GM23338 (cell line): ENCODE measurements around the gene CYFIP1. TPM values are rescaled to one million over a fixed set of nuclear protein-coding genes. Genes with fewer than 3 reads are reported as not detected.

ENCODE experiments used
- ATAC-seq: fragments of 200-7000 bp; cut with Tn5 transposase; 3 replicates; pipeline ENCODE4 v1.9.1; 2020
- DNase-seq: peaks from one replicate; pipeline ENCODE4 v3.0.0-alpha.2; 2015; ENCODE audit warnings: low spot score
- H2AFZ ChIP-seq: fragments of 200-600 bp; sonication (generic); 2 replicates; pipeline ENCODE4 v1.8.0; 2016; ENCODE audit warnings: antibody characterized with exemption, mild to moderate bottlenecking, moderate library complexity
- H3F3A ChIP-seq: fragments of 200-600 bp; sonication (generic); replicated peaks from 2 replicates; pipeline ENCODE4 v1.8.0; 2017; ENCODE audit warnings: antibody characterized with exemption, mixed run types, low read depth
- H3K27ac ChIP-seq: fragments of 200-600 bp; sonication (generic); 2 replicates; pipeline ENCODE4 v1.6.1; 2016; ENCODE audit warnings: low read depth
- H3K27me3 ChIP-seq: fragments of 200-600 bp; sonication (generic); 2 replicates; pipeline ENCODE4 v1.8.0; 2016; ENCODE audit warnings: mild to moderate bottlenecking, mixed run types, moderate library complexity; ENCODE audit not compliant: insufficient read depth
- H3K36me3 ChIP-seq: fragments of 200-600 bp; sonication (generic); 2 replicates; pipeline ENCODE4 v1.8.0; 2016; ENCODE audit warnings: mild to moderate bottlenecking; ENCODE audit not compliant: insufficient read depth
- H3K4me1 ChIP-seq: fragments of 200-600 bp; sonication (generic); 2 replicates; pipeline ENCODE4 v1.8.0; 2016; ENCODE audit warnings: mild to moderate bottlenecking, moderate library complexity; ENCODE audit not compliant: insufficient read depth
- H3K4me2 ChIP-seq: fragments of 200-600 bp; sonication (generic); 2 replicates; pipeline ENCODE4 v1.7.1; 2017; ENCODE audit warnings: mixed run types
- H3K4me3 ChIP-seq: fragments of 200-600 bp; sonication (generic); 2 replicates; pipeline ENCODE4 v1.6.1; 2016; ENCODE audit warnings: mixed run types
- H3K79me2 ChIP-seq: fragments of 200-600 bp; sonication (generic); replicated peaks from 2 replicates; pipeline ENCODE4 v1.8.0; 2017; ENCODE audit warnings: mild to moderate bottlenecking; ENCODE audit not compliant: insufficient read depth
- H3K9me2 ChIP-seq: fragments of 200-600 bp; sonication (generic); 2 replicates; pipeline ENCODE4 v1.8.0; 2017; ENCODE audit not compliant: insufficient read depth
- H4K20me1 ChIP-seq: fragments of 200-600 bp; sonication (generic); replicated peaks from 2 replicates; pipeline ENCODE4 v1.8.0; 2017; ENCODE audit warnings: mild to moderate bottlenecking; ENCODE audit not compliant: insufficient read depth
- H3K27ac Mint-ChIP-seq: 2 replicates; pipeline ENCODE4 v1.8.0; 2020; ENCODE audit warnings: inconsistent platforms, mild to moderate bottlenecking, moderate library complexity, mixed read lengths
- H3K27me3 Mint-ChIP-seq: 3 replicates; pipeline ENCODE4 v1.8.0; 2022; ENCODE audit warnings: low read depth, mild to moderate bottlenecking, moderate library complexity, mixed read lengths, inconsistent platforms; ENCODE audit not compliant: insufficient read depth, poor library complexity
- H3K36me3 Mint-ChIP-seq: 3 replicates; pipeline ENCODE4 v1.8.0; 2021; ENCODE audit warnings: low read depth, mild to moderate bottlenecking, inconsistent platforms, moderate library complexity, mixed read lengths
- H3K4me1 Mint-ChIP-seq: 3 replicates; pipeline ENCODE4 v1.8.0; 2020; ENCODE audit warnings: mild to moderate bottlenecking, inconsistent platforms, mixed read lengths
- H3K4me3 Mint-ChIP-seq: 3 replicates; pipeline ENCODE4 v1.8.0; 2021; ENCODE audit warnings: moderate library complexity, mild to moderate bottlenecking, inconsistent platforms, mixed read lengths
- H3K9me3 Mint-ChIP-seq: 3 replicates; pipeline ENCODE4 v1.8.0; 2020; ENCODE audit warnings: moderate library complexity, mild to moderate bottlenecking, inconsistent platforms, mixed read lengths
- CREB1 ChIP-seq: fragments of 250-450 bp; sonication (Bioruptor Pico); IDR thresholded peaks from 2 replicates; pipeline ENCODE4 v1.5.0; 2020; ENCODE audit warnings: low read depth, mild to moderate bottlenecking, moderate library complexity
- CTCF ChIP-seq, 2 experiments: fragments of 200-600 bp in 1 of 2; sonication (generic) in 1 of 2; conservative IDR thresholded peaks; 2 replicates each; pipeline versions ENCODE4 v1.5.1 to v1.6.1; 2016 to 2017; ENCODE audit warnings: antibody characterized with exemption in 2 of 2, low read depth in 2 of 2, mild to moderate bottlenecking in 2 of 2, moderate library complexity in 1 of 2
- EZH2 ChIP-seq: fragments of 200-600 bp; sonication (generic); IDR thresholded peaks from one replicate; pipeline ENCODE4 v1.8.0; 2017; ENCODE audit warnings: antibody characterized with exemption, mild to moderate bottlenecking, low read depth; ENCODE audit not compliant: unreplicated experiment
- EZH2phosphoT487 ChIP-seq: fragments of 200-600 bp; sonication (generic); IDR thresholded peaks from one replicate; pipeline ENCODE4 v1.8.1; 2018; ENCODE audit warnings: antibody characterized with exemption; ENCODE audit not compliant: unreplicated experiment
- JUNB ChIP-seq: IDR thresholded peaks from one replicate; pipeline ENCODE4 v1.6.1; 2016; ENCODE audit warnings: antibody characterized with exemption; ENCODE audit not compliant: unreplicated experiment
- NANOG ChIP-seq: IDR thresholded peaks from 2 replicates; pipeline ENCODE4 v1.6.1; 2016; ENCODE audit warnings: antibody characterized with exemption, borderline replicate concordance
- POLR2AphosphoS5 ChIP-seq: IDR thresholded peaks from 2 replicates; pipeline ENCODE4 v1.6.1; 2016; ENCODE audit warnings: antibody characterized with exemption, low read depth
- STAT1 ChIP-seq: IDR thresholded peaks from one replicate; pipeline ENCODE4 v1.6.1; 2016; ENCODE audit warnings: antibody characterized with exemption; ENCODE audit not compliant: unreplicated experiment
- ZNF114 ChIP-seq: fragments of 250-450 bp; sonication (Bioruptor Pico); IDR thresholded peaks from 2 replicates; pipeline ENCODE4 v1.5.0; 2020; ENCODE audit warnings: mild to moderate bottlenecking, moderate library complexity
- ZNF331 ChIP-seq: fragments of 250-450 bp; sonication (Bioruptor Pico); IDR thresholded peaks from 2 replicates; pipeline ENCODE4 v1.5.0; 2020; ENCODE audit warnings: low read depth, mild to moderate bottlenecking, moderate library complexity
- polyA plus RNA-seq: library from polyadenylated mRNA; unstranded; fragments of >200 nt; fragmentation: Nextera tagmentation; extraction: Ambion mirVana; gene quantifications from 2 replicates; pipeline ENCODE4 v1.2.1, GENCODE V29; 2016
- total RNA-seq: library from RNA; depleted of rRNA; stranded (reverse); fragments of >200 nt; shearing (Covaris generic); gene quantifications from 2 replicates; pipeline ENCODE4 v1.2.3, GENCODE V29; 2014
- TF ChIP-seq, protein P1 (sequence below): fragments of 250-450 bp; sonication (Bioruptor Pico); IDR thresholded peaks from 2 replicates; pipeline ENCODE4 v1.5.0; 2020; ENCODE audit warnings: mild to moderate bottlenecking, moderate library complexity
- TF ChIP-seq, protein P2 (sequence below): IDR thresholded peaks from 2 replicates; pipeline ENCODE4 v1.6.1; 2016; ENCODE audit warnings: antibody characterized with exemption
- TF ChIP-seq, protein P3 (sequence below): IDR thresholded peaks from one replicate; pipeline ENCODE4 v1.6.1; 2018; ENCODE audit warnings: antibody characterized with exemption; ENCODE audit not compliant: unreplicated experiment

The CYFIP1 gene
- total and polyA plus RNA-seq, 2 experiments from 2014 or later, result 20.0 to 73.9 TPM

GRCh38 chr15:22949074-22949547, 31.1 kb downstream of the CYFIP1 start:
- peak; percentile 68 for ATAC-seq
- Mint-ChIP-seq H3K36me3 (peaks cover 6% of the 10 kb centered on the region), H3K4me3 (peak overlapping the region; percentile 18), H3K27ac (no peak overlapping the region), H3K27me3 (peaks cover 38% of the 10 kb centered on the region), H3K9me3 (no peaks in the 10 kb centered on the region; the same call in 2 of the 3 replicates), H3K4me1 (peaks cover 48% of the 10 kb centered on the region)
- DNase-seq, result peak; percentile 66
- Histone ChIP-seq H3K9me2 (no peaks in the 10 kb centered on the region), H3K27me3 (peaks cover 9% of the 10 kb centered on the region; the same call in 1 of the 2 replicates), H3K79me2 (peaks cover 47% of the 10 kb centered on the region), H3F3A (no peaks in the 10 kb centered on the region), H4K20me1 (peaks cover 32% of the 10 kb centered on the region), H3K27ac (no peak overlapping the region; the same call in 1 of the 2 replicates), H3K4me2 (peak overlapping the region; percentile 23; the same call in 1 of the 2 replicates), H2AFZ (no peak overlapping the region), H3K36me3 (no peaks in the 10 kb centered on the region), H3K4me1 (peaks cover 20% of the 10 kb centered on the region), H3K4me3 (no peak overlapping the region)
- TF ChIP-seq STAT1, result no peak
- TF ChIP-seq CTCF (conservative IDR thresholded peaks at IDR 0.05; ENCODE audit: low read depth in 2 of 2), result no peak
- TF ChIP-seq, protein P1, sequence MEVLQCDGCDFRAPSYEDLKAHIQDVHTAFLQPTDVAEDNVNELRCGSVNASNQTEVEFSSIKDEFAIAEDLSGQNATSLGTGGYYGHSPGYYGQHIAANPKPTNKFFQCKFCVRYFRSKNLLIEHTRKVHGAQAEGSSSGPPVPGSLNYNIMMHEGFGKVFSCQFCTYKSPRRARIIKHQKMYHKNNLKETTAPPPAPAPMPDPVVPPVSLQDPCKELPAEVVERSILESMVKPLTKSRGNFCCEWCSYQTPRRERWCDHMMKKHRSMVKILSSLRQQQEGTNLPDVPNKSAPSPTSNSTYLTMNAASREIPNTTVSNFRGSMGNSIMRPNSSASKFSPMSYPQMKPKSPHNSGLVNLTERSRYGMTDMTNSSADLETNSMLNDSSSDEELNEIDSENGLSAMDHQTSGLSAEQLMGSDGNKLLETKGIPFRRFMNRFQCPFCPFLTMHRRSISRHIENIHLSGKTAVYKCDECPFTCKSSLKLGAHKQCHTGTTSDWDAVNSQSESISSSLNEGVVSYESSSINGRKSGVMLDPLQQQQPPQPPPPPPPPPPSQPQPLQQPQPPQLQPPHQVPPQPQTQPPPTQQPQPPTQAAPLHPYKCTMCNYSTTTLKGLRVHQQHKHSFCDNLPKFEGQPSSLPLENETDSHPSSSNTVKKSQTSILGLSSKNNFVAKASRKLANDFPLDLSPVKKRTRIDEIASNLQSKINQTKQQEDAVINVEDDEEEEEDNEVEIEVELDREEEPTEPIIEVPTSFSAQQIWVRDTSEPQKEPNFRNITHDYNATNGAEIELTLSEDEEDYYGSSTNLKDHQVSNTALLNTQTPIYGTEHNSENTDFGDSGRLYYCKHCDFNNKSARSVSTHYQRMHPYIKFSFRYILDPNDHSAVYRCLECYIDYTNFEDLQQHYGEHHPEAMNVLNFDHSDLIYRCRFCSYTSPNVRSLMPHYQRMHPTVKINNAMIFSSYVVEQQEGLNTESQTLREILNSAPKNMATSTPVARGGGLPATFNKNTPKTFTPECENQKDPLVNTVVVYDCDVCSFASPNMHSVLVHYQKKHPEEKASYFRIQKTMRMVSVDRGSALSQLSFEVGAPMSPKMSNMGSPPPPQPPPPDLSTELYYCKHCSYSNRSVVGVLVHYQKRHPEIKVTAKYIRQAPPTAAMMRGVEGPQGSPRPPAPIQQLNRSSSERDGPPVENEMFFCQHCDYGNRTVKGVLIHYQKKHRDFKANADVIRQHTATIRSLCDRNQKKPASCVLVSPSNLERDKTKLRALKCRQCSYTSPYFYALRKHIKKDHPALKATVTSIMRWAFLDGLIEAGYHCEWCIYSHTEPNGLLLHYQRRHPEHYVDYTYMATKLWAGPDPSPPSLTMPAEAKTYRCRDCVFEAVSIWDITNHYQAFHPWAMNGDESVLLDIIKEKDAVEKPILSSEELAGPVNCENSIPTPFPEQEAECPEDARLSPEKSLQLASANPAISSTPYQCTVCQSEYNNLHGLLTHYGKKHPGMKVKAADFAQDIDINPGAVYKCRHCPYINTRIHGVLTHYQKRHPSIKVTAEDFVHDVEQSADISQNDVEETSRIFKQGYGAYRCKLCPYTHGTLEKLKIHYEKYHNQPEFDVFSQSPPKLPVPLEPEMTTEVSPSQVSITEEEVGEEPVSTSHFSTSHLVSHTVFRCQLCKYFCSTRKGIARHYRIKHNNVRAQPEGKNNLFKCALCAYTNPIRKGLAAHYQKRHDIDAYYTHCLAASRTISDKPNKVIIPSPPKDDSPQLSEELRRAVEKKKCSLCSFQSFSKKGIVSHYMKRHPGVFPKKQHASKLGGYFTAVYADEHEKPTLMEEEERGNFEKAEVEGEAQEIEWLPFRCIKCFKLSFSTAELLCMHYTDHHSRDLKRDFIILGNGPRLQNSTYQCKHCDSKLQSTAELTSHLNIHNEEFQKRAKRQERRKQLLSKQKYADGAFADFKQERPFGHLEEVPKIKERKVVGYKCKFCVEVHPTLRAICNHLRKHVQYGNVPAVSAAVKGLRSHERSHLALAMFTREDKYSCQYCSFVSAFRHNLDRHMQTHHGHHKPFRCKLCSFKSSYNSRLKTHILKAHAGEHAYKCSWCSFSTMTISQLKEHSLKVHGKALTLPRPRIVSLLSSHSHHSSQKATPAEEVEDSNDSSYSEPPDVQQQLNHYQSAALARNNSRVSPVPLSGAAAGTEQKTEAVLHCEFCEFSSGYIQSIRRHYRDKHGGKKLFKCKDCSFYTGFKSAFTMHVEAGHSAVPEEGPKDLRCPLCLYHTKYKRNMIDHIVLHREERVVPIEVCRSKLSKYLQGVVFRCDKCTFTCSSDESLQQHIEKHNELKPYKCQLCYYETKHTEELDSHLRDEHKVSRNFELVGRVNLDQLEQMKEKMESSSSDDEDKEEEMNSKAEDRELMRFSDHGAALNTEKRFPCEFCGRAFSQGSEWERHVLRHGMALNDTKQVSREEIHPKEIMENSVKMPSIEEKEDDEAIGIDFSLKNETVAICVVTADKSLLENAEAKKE (CRISPR knock-in tag), result no peak
- TF ChIP-seq EZH2, result no peak
- no peak for TF ChIP-seq EZH2phosphoT487
- TF ChIP-seq, protein P2, sequence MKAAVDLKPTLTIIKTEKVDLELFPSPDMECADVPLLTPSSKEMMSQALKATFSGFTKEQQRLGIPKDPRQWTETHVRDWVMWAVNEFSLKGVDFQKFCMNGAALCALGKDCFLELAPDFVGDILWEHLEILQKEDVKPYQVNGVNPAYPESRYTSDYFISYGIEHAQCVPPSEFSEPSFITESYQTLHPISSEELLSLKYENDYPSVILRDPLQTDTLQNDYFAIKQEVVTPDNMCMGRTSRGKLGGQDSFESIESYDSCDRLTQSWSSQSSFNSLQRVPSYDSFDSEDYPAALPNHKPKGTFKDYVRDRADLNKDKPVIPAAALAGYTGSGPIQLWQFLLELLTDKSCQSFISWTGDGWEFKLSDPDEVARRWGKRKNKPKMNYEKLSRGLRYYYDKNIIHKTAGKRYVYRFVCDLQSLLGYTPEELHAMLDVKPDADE, result no peak
- no peak for TF ChIP-seq ZNF331
- TF ChIP-seq ZNF114, result no peak
- TF ChIP-seq, protein P3, sequence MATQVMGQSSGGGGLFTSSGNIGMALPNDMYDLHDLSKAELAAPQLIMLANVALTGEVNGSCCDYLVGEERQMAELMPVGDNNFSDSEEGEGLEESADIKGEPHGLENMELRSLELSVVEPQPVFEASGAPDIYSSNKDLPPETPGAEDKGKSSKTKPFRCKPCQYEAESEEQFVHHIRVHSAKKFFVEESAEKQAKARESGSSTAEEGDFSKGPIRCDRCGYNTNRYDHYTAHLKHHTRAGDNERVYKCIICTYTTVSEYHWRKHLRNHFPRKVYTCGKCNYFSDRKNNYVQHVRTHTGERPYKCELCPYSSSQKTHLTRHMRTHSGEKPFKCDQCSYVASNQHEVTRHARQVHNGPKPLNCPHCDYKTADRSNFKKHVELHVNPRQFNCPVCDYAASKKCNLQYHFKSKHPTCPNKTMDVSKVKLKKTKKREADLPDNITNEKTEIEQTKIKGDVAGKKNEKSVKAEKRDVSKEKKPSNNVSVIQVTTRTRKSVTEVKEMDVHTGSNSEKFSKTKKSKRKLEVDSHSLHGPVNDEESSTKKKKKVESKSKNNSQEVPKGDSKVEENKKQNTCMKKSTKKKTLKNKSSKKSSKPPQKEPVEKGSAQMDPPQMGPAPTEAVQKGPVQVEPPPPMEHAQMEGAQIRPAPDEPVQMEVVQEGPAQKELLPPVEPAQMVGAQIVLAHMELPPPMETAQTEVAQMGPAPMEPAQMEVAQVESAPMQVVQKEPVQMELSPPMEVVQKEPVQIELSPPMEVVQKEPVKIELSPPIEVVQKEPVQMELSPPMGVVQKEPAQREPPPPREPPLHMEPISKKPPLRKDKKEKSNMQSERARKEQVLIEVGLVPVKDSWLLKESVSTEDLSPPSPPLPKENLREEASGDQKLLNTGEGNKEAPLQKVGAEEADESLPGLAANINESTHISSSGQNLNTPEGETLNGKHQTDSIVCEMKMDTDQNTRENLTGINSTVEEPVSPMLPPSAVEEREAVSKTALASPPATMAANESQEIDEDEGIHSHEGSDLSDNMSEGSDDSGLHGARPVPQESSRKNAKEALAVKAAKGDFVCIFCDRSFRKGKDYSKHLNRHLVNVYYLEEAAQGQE, result no peak
- TF ChIP-seq CREB1 (CRISPR knock-in tag), result no peak
- no peak for TF ChIP-seq POLR2AphosphoS5
- TF ChIP-seq JUNB, result no peak
- TF ChIP-seq NANOG, result no peak
